ENCODE measurements around the gene PSMB8. TPM values are rescaled to one million over a fixed set of nuclear protein-coding genes. Genes with fewer than 3 reads are reported as not detected.
"Not testable (repeated sequence)": the region's sequence is repeated elsewhere in the genome, so short reads cannot be mapped to it uniquely, and the experiment has no call there.

PSMB8 gene
- total RNA-seq (2014; rRNA removed), result 39.8 and 55.6 TPM in 2 replicates
- polyA plus RNA-seq (2012), result 63.2 TPM

DNA sequence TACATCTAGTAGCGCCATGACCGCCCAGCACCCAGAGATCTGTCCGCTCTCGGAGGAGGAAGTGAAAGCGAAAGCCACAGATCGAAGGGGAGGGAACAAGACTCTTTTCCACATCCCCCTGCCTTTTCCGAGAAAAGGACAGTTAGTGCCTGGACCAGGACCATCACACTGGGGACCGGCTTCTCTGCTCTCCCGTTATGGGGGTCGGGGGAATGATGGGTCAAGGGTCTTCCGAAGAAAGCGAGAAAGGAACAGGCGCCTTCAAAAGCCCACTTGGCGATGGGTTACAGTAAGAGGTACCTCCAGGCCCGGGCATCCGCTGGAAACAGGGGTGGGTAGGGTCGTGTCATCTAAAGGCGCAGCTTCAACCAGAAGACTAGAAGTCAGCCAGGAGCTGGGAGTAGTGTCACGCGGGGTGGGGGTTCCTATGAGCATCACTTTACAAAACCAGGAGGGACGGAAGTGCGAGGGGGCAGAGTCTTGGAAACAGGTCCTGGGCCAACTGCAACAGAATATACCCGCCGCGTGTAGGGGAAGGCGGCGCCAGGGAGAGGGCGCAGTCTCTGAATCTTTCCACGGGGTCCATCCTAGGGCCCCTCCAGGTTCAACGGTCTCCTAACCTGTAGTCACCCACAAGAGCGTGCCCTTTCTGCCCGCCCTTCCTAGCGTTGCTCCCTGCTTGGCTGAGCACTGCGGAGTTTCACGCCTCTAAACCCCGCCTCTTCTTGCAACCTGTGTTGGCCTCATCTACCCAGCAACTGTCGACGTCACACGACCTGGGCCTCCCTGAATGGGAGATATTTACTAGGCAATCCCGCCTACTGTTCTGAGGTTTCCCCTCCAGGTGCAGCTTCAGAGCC lies at the start of gene PSMB8:
Gene PSMB8 (minus strand): TSS at position 69 of the 860 bp plus-strand sequence. CDS start 51 bp downstream, at position 18.
- DNase-seq (ENCODE audit: low read depth), result peak; percentile 91

DNA sequence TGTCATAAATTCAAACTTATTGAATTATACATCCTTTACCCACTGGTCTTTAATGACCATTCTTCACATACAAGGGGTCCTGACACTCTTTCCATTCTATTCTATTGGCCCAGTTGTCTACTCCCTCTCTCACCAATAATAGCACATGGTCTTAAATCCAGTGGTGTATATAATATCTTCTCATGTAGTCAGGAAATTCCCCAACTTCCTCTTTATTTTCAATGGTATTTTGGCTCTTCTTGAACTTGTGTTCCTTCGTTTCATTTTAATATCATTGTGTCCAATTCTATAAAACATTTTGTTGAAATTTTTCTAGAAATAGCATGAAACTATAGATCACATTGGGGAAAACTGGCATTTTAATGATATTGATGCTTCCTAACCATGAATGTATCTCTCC lies 47.0 kb upstream of the PSMB8 start:
- no peak for DNase-seq (ENCODE audit: low read depth)

DNA sequence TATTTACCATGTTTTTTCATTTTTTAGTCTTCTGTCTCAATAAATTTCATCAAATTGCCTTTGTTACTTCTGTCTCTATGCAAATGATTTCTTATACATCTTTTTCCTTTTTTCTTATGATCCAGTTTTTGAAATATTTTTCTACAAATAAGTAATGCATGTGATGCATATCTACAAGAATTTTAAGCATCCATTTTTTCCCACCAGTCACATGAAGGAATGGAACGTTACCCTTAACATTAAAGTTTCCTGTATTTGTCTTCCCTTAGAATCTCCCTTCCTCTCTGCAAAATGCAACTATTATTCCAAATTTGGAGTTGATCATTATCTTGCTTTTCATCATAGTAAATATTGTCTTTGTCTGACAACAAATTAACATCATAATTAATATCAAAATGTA lies 45.7 kb upstream of the PSMB8 start:
- no peak for DNase-seq (ENCODE audit: low read depth)

DNA sequence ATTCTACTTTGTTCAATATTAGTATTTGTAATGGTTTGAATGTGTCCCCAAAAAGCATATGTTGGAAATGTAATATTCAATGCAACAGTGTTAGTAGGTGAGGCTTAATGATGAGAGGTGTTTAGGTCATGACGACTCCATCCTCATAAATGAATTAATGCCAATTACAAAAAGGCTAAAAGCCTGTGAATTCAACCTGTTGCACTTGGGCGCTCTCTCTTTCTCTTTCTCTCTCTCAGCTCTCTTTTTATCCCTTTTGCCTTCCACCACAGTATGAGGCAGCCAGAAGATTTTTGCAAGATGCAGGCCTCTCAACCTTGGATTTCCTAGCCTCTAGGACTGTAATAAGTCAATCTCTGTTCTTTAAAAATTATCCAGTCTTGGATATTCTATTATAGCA lies 44.7 kb upstream of the PSMB8 start:
- DNase-seq (ENCODE audit: low read depth), result no peak

DNA sequence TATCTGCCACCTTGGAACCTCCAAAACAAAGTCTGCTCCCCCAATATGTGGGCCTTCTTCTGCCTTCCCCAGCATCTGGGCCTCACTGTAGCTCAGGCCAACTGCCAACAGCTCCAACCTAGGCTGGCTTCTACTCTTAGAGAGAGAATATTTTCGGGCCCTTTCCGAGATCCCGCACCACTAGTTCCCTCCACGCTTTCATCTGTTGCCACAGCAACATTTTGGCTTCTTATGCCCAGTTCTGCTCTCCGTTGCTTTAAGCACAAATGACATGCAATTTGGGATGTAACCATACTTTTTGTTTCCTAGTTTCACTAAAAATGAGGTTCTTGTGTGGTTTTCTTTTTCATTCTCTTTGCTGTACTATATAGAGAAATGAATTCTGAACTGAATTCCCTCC lies 43.8 kb upstream of the PSMB8 start:
- no peak for DNase-seq (ENCODE audit: low read depth)

DNA sequence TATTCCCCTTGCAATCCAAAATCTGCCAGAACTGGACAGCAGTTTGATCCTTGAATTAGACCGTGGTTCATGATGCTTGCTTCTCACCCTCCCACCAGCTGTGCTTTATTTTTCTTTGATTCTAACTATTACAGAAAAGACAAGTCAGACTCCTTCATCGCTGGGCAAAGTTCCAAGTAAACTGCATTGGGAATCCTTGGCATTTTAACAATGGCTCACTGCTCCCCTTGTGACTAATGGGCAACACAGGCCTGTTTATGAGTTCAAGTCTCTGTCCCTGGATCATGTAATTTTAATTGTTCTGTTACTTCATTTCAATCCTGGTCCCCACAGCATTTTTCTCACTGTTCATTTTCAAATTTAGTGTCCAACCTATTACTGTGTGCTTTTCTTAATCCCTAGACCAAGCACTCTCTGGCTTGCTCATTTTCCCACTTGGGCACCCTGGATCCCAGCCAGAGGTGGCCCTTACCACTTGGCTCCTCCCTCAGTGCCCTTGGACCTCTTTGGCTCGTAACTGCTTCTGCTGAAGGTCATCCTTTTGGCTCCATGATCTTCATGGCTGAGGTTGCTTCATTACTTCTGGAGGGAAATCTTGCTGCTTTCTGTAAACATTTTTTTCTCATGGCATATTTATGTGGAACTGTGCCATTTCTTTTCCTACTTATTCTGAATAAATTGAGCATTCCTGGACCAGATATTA lies 43.0 kb upstream of the PSMB8 start:
- DNase-seq (ENCODE audit: low read depth), result peak; percentile 91

DNA sequence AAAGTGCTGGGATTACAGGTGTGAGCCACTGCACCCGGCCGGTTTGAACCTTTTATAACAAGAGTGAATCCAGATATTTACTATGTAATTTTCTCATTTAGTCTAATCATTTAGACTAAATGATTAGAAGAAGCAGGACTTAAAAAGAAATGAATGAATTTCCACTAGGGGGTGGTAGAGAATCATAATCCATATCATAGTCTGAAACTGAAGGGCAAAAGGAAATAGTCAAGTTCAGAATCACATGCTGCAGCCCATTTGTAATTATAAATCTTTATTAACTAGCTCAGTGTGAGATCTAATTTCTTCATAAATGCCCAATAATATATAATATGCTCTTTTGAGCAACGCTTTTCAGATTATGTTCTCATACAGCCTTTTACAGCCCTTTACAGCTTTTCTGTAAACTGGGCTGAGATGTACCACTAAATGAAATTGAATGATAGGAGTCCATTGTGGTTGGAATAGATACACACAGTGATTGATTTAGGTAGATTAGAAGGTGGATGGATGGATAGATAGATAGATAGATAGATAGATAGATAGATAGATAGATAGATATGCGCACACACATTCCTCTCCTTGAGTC lies 41.9 kb upstream of the PSMB8 start:
- peak; percentile 73 for DNase-seq (ENCODE audit: low read depth)

DNA sequence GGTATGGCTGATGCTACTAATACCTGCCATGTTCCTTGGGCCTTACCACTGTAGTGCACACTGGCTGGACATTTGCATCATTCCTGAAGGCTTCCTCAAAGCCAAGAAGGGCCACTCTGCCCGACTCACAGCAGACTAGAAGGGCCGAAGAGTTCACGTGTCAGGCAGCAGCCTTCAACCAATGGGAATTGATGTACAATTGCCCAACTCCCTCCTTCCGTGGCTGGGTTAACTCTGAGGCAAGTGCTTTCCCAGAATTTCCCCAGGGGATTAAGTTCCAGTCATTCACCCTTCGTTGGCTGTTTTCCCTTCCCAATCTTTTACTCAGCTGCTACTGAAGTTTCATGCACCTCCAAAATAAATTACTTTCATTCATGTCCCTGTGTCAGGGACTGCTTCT lies 39.9 kb upstream of the PSMB8 start:
- peak; percentile 79 for DNase-seq (ENCODE audit: low read depth)

DNA sequence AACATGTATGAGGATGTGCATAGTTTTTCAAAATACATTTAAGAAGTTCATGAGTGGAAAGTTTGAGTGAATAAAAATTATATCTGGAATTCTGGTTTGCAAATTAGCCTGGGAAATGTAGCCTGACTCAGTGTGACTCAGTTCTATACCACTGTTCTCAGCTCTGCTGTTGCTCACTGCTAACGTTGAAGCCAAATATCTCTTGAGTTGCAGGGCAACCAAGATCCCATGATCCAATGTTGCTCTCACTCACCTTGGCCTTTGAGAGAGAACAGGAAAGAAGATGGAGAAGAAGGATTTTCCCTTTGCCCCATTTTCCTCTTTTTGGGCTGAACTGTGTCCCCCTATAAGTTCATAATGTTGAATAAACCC lies 39.0 kb upstream of the PSMB8 start:
- peak; percentile 68 for DNase-seq (ENCODE audit: low read depth)

DNA sequence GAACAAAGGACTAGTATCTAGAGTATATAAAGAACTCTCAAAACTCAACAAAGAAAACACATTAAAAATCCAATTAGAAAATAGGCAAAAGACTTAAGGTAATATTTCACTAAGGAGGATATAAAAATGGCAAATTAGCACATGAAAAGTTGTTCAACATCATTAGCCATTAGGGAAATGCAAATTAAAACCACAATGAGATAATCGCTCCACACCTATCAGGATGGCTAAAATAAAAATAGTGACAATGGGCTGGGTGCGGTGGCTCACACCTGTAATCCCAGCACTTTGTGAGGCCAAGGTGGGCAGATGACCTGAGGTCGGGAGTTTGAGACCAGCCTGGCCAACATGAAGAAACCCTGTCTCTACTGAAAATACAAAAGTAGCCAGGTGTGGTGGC lies 37.1 kb upstream of the PSMB8 start:
- DNase-seq (ENCODE audit: low read depth), result not testable (repeated sequence)

DNA sequence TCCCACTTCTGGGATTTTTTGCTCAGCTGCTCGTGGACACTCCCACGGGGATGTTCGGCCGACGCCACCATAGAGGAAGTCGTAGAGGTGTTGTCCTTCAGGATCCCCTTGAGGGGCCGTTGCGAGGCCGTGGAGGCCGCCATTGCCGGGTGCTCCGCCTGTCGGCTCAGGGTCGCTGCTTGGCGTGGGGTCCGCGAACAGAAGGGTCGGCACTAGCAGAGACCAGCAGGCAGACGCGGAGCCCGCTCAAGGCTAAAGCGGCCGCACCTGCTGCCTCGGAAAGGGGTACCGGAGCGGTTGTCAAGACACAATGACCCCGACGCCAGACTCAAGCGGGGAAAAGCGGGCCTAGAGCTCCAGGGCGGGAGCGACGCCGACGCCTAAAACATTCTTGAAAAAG lies 35.8 kb upstream of the PSMB8 start:
- no peak for DNase-seq (ENCODE audit: low read depth)

DNA sequence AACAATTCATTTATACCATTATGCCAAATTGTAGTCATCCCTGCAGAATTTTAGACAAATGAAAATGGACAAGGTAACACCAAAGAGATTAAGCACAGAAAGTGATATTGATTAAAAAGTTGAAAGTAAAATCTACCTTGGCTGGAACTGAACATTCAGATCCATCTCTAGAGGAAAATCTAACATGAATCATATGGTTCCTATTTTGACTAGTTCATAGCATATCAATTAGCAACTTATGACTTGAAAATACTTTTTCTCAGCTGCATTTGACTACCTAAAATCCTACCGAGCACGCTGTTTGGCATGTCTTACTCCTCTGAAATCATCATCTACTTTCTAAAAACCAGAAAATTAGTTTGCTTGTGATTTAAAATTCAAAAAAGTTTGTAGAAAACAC lies 32.8 kb upstream of the PSMB8 start:
- no peak for DNase-seq (ENCODE audit: low read depth)

DNA sequence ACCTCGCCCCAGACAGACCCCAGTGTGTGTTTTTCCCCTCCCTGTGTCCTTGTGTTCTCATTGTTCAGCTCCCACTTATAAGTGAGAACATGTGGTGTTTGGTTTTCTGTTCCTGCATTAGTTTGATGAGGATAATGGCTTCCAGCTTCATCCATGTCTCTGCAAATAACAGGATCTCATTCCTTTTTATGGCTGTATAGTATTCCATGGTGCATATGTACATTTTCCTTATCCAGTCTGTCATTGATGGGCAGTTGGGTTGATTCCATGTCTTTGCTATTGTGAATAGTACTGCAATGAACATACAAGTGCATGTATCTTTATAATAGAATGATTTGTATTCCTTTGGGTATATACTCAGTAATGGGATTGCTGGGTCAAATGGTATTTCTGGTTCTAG lies 30.1 kb upstream of the PSMB8 start:
- not testable (repeated sequence) for DNase-seq (ENCODE audit: low read depth)

DNA sequence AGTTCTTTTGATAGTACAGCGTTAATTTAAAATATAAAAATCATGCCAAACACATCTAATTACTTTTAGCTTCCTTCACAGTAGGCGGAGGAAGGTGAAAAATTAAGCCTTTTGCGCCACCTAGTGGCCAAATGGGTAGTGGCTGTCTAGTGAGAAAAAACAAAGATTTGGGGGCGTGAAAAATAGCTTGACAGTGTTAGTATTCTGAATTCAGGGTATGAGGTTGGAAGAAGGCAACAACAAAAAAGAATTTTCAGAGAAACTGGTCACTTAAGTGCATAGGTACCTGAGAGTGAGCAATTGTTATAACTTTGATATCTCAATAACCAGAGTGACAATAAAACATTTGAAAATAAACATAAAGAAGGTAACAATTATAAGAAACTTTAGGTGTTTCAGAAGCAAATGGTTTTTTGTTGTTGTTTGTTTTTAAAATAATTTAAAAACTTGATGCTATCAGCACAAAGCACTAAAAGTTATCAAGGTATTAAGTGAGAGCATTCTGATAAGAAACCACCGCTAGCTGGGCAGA lies 24.5 kb upstream of the PSMB8 start:
- DNase-seq (ENCODE audit: low read depth), result peak; percentile 69

DNA sequence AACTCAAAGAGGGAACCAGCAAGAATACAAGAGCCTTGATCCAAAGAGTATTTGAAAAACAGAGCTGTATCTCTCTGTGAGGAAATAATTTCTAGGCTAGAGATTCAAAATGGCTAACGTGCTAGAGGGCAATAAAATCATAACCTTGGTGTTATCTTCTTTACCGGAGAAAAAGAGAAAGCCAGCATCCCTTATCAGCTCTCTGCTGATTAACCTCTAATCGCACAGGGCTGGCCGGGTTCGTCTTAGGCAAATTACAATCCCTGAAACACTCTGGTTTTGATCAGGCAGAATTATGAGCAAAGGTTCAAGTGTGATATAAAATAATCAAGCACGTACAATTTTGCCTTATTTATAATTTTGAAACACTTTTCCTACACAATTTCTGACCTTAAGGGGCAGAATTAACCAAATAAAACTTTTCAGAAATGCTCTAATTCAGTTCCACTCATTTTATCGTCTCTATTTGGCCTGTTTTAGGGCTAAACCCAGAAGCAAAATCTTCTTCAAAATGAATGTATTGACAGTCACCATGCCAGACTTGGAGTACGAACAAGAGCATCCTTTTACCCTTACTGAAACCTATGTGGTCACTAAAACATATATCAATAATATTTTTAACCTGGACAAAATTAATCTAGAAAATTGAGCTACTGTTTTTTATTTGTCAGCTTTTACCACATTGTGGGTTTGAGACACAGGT lies 23.9 kb upstream of the PSMB8 start:
- DNase-seq (ENCODE audit: low read depth), result no peak

DNA sequence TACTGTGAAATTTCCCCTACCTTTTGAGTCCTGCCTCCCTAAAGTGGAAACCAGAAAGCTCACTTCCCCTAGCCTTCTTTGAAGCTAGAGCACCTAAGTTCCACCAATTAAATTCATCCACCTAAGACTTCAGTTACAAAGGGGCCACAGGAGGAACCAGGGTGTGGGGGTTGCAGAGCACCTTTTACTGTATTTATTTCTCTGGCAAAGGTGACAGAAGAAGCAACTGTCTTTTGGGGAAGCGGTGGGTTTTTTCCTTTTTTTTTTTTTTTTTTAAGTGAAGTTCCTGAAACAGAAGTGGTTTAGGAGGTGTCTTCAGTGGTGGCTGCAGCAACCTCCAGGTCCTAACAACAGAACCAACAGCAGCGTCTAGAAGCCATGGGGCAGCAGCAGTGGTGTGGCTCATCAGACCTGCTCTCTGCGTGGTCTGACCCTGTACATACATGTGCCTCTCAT lies 23.2 kb upstream of the PSMB8 start:
- no peak for DNase-seq (ENCODE audit: low read depth)

DNA sequence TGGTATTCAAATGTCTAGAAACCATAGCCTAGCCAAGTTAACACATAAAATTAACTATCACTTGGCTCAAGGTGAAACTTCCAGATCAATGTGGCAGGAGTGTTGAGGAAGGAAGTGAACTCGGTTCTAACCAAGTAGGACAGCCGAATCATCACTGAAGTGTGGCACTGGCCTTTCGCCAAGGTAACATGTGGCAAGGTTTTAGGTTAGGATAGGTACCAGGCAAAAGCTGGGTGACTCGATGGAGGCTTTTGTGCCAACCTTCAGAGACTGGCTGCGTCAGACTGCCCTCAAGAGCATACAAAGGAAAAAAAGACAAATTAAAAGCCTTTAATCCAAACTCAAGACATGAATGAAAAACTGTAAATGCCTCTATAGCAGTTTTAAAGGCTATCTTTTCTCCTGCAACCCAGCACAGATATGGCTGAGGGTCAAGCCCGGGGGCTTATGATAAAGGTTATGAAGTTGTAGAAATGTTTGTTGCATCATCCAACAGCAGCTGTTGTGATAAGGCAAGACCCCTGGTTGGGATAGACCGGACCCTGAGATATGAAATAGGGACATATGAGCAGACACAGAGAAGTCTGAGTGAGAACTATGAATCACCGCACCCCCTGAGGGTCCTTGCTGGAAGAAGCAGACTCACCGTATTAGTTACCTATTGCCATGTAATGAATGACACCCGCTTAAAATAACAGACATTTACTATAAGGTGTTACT lies 22.0 kb upstream of the PSMB8 start:
- DNase-seq (ENCODE audit: low read depth), result no peak

DNA sequence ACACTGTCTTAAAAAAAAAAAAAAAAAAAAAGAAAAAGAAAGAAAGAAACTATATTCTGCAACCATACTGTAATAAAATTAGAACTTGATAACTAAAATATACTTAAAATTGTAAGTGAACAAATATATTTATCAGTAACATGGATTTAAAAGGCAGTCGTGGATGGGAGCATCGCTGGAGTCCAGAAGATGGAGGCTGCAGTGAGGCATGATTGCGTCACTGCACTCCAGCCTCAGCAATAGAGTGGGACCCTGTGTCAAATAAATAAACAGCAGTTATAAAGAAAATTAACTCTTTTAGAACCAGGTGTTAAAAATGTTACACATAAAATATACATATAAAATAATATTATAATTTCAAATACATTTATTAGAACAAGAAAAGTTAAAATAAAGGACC lies 18.9 kb upstream of the PSMB8 start:
- DNase-seq (ENCODE audit: low read depth), result no peak

DNA sequence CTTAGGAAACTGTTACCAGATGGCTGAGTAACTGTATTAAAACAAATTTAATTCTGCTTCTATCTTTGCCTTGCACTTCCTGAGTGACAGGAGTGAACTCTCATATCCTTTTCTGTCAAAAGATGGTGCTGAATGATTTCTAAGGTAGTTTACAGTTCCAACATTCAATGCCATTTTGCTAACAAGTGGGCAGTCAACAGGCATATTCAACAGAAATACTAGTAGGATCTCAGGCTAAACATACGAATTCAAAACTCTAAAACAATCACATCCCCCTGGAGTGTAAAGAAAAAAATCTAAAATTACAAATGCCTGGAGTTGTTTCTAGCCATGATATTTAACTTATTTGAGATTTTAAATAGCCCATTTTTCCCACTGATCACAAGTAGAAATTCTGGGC lies 16.8 kb upstream of the PSMB8 start:
- DNase-seq (ENCODE audit: low read depth), result no peak

DNA sequence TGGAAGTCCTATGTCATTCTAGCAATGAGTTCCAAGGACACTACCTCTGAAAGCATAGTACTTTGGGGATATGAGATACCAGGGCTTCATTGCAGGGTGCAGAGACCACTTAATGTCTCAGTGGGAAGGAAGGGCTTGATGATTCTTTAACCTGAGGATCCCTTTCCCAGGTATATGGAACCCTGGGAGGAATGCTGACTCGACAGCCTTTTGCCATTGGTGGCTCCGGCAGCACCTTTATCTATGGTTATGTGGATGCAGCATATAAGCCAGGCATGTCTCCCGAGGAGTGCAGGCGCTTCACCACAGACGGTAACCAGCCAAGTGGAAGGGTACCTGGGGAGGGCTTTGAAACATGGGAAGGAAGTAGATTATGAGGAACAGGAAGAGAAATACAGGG lies 14.3 kb upstream of the PSMB8 start:
- DNase-seq (ENCODE audit: low read depth), result no peak
